Upper lobe of left lung (tissue), 4 donors: ENCODE data around the gene CDH12.

Experiments used
- EP300 ChIP-seq, 4 donors: sonication (generic); formaldehyde crosslinking; IDR thresholded peaks; one replicate each; pipeline ENCODE4 v1.5.1; 2017; ENCODE audit warnings: antibody characterized with exemption in 4 of 4, control low read depth in 2 of 4
- POLR2A ChIP-seq, 4 donors: fragments of 450-650 bp; IDR thresholded peaks; one replicate each; pipeline ENCODE4 v1.5.1; 2016 to 2017; ENCODE audit warnings: antibody characterized with exemption in 4 of 4, mild to moderate bottlenecking in 2 of 4
- TF ChIP-seq, protein P1 (sequence below), 6 experiments: fragments of 450-650 bp in 4 of 6; fragments of 200-600 bp in 2 of 6; sonication (generic) in 2 of 6; IDR thresholded peaks; one replicate each; pipeline ENCODE4 v1.5.1; 2016 to 2019; ENCODE audit warnings: antibody characterized with exemption in 6 of 6

- TF ChIP-seq, protein P1, sequence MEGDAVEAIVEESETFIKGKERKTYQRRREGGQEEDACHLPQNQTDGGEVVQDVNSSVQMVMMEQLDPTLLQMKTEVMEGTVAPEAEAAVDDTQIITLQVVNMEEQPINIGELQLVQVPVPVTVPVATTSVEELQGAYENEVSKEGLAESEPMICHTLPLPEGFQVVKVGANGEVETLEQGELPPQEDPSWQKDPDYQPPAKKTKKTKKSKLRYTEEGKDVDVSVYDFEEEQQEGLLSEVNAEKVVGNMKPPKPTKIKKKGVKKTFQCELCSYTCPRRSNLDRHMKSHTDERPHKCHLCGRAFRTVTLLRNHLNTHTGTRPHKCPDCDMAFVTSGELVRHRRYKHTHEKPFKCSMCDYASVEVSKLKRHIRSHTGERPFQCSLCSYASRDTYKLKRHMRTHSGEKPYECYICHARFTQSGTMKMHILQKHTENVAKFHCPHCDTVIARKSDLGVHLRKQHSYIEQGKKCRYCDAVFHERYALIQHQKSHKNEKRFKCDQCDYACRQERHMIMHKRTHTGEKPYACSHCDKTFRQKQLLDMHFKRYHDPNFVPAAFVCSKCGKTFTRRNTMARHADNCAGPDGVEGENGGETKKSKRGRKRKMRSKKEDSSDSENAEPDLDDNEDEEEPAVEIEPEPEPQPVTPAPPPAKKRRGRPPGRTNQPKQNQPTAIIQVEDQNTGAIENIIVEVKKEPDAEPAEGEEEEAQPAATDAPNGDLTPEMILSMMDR (IDR thresholded peaks at IDR 0.05): no peak
- TF ChIP-seq POLR2A (IDR thresholded peaks at IDR 0.05): no peak
- TF ChIP-seq EP300 (IDR thresholded peaks at IDR 0.05): no peak
Measured at GRCh38 chr5:22226423-22226822, 626.7 kb downstream of the CDH12 start.
